NCI-H510A treated with DMSO at 0.1 percent for 48 hours (cell line): Measurements from ENCODE around the gene ATR.
"Not testable (repeated sequence)": the region's sequence is repeated elsewhere in the genome, so short reads cannot be mapped to it uniquely, and the experiment has no call there.

ENCODE experiments used
- DNase-seq: peaks from one replicate; lab custom pipeline; 2025; lab: John Stamatoyannopoulos, UW

The ATR gene

GRCh38 chr3:142592268-142592667, 13.7 kb upstream of the ATR start:
- DNase-seq, result not testable (repeated sequence)

DNA sequence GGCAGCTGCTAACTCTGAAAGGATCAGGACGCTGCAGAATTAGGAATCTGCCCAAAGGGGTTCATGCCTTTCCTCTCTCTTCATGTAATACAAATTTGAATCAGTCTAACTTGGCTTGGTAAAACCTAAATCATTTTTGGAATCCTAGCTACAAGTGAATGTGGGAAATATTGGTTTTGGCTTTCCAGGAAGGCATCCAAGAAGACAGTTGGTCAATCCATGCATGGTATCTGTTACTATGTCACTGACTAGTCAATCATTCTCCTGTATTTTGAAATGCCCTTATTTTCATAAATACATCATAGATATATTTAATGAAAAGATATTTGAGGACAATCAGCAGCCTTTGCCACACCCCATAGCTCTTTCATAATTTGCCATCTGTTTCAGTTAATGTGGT, 10.2 kb upstream of the ATR start:
- DNase-seq, result no peak

DNA sequence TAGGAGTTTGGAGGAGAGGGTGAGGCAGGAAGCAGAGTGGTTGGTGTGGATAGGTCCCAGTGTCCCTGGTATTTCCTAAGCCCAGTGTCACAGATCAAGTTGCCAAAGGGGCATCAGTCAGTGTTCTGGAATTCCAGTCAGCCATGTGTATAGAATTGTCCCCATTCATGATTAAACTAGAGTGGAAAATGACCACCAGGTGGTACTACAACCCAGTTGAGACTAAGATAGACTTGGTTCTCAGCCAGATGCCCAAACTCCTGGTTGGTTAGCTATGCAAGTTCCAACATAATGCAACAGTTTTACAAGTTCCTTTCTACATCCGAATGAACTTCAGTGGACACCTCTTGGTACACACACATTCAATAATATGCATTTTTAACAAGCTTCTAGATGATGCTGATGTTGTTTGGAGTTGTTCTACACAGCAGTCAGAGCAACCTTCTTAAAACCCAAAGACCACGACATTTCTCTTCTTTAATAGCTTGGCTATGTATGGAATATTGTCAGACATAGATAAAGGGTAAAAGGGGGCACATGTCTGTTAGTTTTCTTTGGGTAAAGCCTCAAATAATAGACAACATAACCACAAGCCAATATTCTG, 8.4 kb upstream of the ATR start:
- peak; percentile 29 for DNase-seq

DNA sequence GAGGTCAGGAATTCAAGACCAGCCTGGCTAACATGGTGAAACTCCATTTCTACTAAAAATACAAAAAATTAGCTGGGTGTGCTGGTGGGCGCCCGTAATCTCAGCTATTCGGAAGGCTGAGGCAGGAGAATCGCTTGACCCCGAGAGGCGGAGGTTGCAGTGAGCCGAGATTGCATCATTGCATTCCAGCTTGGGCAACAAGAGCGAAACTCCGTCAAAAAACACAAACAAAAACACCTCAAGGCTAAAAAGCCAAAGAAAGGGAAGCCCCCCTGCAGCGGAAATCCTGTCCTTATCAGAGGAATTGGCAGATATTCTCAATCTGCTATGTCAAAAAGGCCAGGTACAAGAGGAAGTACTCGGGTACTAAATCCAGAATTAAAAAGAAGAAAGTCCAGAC, 2.5 kb upstream of the ATR start:
- not testable (repeated sequence) for DNase-seq

DNA sequence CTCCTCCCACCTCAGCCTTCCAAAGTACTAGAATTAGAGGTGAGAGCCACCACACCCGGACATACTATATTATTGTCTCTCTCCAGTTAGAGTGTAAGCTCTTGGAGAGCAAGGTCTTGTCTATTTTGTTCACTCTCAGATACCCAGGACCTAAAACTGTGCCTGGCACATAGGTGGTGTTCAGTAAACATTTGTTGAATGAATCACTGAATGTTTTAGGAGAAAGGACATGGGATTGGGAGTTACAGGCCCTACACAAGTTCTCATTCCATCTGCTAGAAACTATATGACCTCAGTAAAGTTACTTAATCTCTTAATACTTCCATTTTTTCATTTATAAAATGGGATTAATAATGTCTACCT, 1.5 kb upstream of the ATR start:
- no peak for DNase-seq

DNA sequence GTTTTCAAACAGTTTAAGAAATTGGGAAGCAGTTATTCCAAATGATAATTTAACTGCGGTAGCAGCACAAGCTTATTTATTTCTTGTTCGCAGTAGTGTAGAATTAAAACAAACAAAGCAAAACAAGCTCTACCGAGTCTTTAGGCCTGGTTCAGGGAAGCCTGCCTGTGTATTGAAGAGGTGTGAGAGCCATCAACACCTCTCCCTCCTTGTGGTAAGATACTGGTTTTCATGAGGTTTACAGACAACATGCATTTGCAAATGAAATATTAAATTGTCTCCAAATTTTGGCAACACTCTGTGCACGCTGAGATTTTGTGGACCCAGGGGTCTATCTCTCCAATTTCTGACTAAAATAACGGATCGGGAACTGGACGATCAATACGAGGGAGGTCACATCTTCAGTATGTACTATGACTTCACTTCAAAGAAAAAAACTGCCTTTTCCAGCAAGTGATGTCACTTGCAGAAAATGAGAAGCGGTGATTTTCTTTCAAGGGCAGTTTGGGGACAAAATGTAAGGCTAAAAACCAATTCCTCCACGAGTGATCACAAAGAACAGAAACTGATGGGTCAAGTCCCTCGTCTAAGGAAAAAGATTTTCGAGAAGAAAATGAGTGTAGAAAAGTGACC, 721 bp downstream of the ATR start:
- DNase-seq, result no peak

GRCh38 chr3:142576792-142577191, 1.7 kb downstream of the ATR start:
- DNase-seq, result no peak

GRCh38 chr3:142574665-142575064, 3.9 kb downstream of the ATR start:
- DNase-seq, result no peak

- not testable (repeated sequence) for DNase-seq
Observed at GRCh38 chr3:142574223-142574622, 4.3 kb downstream of the ATR start.

- not testable (repeated sequence) for DNase-seq
Observed at GRCh38 chr3:142569422-142569821, 9.1 kb downstream of the ATR start.

DNA sequence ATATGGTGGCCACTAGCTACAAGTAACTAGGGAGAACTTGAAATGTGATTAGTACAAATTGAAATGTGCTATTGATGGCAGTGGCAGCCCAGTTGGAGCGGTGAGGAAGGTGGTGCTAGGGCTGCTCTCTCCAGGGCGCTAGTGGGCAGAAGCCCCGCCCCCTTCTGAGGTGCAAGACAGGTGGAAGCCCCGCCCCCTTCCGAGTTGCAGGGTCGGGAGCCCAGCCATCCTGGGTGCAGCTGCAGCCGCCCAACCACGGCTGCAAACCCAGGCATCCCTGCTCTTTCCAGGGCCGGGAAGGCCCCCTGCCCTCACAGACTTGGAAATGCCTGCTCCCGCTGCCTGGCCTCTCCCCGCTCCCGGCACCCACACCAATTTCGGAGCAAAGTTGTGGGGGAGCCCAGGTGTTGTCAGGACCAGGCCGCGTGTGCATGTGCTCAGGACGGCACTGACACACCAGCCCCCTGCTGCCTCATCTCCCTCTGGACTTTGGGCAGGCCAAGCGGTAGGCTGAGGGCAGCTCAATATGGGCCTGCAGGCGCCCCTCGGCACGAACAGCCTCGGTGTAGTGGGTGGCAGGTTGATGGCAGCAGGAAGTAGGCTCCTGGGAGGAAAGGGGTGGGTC, 10.0 kb downstream of the ATR start:
- no peak for DNase-seq

DNA sequence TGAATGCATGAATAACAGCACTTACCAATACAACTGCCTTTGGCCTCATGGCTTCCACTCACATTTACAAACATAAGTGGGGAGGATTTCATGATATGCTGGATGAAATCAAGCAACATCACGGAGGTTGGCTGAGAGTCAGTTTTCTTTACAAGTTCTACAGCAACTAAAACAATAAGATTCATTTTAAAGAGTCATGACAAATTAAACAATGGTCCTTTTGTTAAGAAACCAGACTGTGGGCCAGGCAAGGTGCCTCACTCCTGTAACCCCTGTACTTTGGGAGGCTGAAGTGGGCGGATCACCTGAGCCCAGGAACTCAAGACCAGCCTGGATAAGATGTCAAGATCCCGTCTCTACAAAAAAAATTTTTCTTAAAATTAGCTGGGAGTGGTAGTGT, 12.4 kb downstream of the ATR start:
- no peak for DNase-seq

GRCh38 chr3:142563496-142563997, 15.0 kb downstream of the ATR start:
- no peak for DNase-seq

- no peak for DNase-seq
Observed at GRCh38 chr3:142560118-142560517, 18.4 kb downstream of the ATR start.

- DNase-seq, result no peak
Observed at GRCh38 chr3:142553741-142554140, 24.8 kb downstream of the ATR start.

GRCh38 chr3:142552579-142552978, 26.0 kb downstream of the ATR start:
- not testable (repeated sequence) for DNase-seq

DNA sequence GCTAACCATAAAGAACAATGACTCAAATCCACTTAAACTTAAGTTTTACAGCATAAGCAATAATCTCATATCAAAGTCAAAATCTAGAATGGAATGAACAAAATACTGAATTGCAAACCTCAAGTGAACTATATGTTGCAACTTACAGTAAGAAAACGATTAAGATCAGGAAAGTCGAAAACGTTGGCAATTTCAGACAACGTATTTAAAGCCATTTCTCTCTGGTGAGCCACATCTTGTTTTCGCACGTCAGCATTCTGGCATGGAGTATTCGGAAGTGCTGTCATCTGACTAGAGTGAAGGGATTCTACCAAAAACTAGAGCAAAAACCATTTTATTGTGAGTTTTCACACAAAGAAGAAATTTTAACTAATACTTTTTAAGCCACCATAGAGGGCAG, 28.5 kb downstream of the ATR start:
- no peak for DNase-seq

DNA sequence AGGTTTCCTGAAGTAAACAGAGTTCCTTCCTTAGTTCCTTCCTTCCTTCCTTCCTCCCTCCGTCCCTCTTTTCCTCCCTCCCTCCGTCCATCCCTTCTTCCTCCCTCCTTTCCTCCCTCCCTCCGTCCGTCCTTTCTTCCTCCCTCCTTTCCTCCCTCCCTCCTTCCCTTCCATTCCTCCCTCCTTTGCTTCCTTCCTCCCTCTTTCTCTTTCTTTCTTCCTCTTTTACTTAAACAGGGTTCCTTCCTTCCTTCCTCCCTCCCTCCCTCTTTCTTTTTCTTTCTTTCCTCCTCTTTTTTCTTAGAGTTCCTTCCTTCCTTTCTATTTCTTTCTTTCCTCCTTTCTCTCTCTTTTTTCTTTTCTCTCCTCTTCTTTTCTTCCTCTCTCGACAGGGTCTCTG, 35.2 kb downstream of the ATR start:
- no peak for DNase-seq

GRCh38 chr3:142542054-142542453, 36.5 kb downstream of the ATR start:
- DNase-seq, result no peak

- no peak for DNase-seq
Observed at GRCh38 chr3:142536519-142536918, 42.0 kb downstream of the ATR start.

DNA sequence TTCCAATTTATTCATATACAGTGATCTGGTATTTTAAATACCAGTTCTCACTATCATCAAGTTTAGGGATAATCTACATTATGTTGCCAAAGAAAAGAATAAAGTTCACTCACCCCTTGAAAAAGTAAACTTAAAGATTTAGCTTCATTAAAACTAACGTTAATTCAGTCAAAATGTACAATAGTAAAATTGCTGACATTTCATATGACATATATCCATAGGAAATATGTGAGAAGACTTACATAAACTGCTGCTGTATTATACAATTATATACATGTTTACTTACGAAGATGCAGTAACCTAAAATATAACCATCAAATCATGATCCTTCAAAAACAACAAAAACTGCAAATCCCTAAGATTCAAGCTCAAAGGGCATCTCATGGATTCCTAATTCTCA, 44.0 kb downstream of the ATR start:
- no peak for DNase-seq

GRCh38 chr3:142530296-142530695, 48.2 kb downstream of the ATR start:
- no peak for DNase-seq

DNA sequence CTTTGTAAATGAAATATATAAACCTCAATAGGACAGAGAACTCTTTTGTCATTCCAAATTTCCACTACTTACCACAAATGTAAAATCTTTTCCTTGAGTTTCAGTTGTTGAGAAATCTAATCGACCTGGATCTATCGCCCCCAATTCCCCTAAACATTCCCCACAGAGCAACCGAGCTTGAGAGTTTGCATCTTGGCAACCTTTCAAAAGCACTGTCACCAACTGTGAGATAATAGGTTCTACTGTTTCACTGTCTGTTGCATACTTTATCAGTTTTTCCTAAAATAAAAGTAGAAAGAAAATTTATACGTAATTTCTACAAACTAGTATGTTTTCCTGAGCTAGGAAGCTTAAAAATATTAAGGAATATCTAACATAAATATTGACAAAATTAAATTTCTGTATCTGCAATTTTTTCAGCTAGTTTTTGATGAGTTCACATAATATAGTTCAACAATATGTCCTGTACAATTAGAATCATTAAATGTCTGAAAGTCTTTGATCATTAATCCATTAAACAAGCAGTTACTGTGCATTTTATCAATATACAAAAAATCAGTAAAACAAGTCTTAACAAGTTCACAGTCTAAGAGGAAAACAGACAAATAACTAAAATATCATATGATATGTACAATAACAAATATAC, 54.5 kb downstream of the ATR start:
- no peak for DNase-seq
